CD4-positive, alpha-beta T cell (primary cell): ENCODE measurements around the gene HELB. TPM values are rescaled to one million over a fixed set of nuclear protein-coding genes. Genes with fewer than 3 reads are reported as not detected.

ENCODE experiments used
- ATAC-seq: fragments of 200-7000 bp; cut with Tn5 transposase; one replicate; pipeline ENCODE4 v1.10.0; 2022; ENCODE audit warnings: mild to moderate bottlenecking; ENCODE audit not compliant: poor library complexity
- CTCF ChIA-PET: fragments of 350-600 bp; sonication (Branson Sonifier 250); formaldehyde crosslinking; loops from one replicate; lab custom pipeline; 2021; ENCODE audit warnings: antibody characterized with exemption, inconsistent platforms; lab: Charles Lee
- POLR2A ChIA-PET: fragments of 350-600 bp; sonication (Branson Sonifier 250); formaldehyde crosslinking; loops from one replicate; lab custom pipeline; 2021; ENCODE audit warnings: antibody characterized with exemption, inconsistent platforms; lab: Charles Lee
- DNase-seq, 14 experiments: peaks; one replicate each; pipeline ENCODE4 v3.0.0-alpha.2; 2013 to 2020; ENCODE audit warnings: mixed read lengths in 2 of 14
- H3K27ac ChIP-seq, 2 donors: one replicate each; pipeline versions ENCODE4 v1.5.1 to v1.7.0; 2013; ENCODE audit warnings: low read length in 2 of 2, low read depth in 1 of 2, mild to moderate bottlenecking in 1 of 2
- H3K27me3 ChIP-seq, 2 experiments: 1 replicate in 1 of 2; 2 replicates in 1 of 2; pipeline versions ENCODE4 v1.6.1 to v1.7.0; 2013; ENCODE audit warnings: low read length in 2 of 2, control low read depth in 1 of 2, mild to moderate bottlenecking in 1 of 2, moderate library complexity in 1 of 2; ENCODE audit not compliant: insufficient read depth in 2 of 2, control insufficient read depth in 1 of 2
- H3K36me3 ChIP-seq: one replicate; pipeline ENCODE4 v1.6.1; 2013; ENCODE audit warnings: low read length, control low read depth; ENCODE audit not compliant: insufficient read depth
- H3K4me1 ChIP-seq: one replicate; pipeline ENCODE4 v1.6.1; 2013; ENCODE audit warnings: low read length, control low read depth; ENCODE audit not compliant: insufficient read depth
- H3K4me3 ChIP-seq: one replicate; pipeline ENCODE4 v1.5.1; 2013; ENCODE audit warnings: mild to moderate bottlenecking, low read length, moderate library complexity
- H3K9me3 ChIP-seq, 2 experiments: 1 replicate in 1 of 2; 2 replicates in 1 of 2; pipeline versions ENCODE4 v1.6.1 to v1.7.0; 2013; ENCODE audit warnings: low read length in 2 of 2, mild to moderate bottlenecking in 2 of 2, control low read depth in 1 of 2, moderate library complexity in 1 of 2; ENCODE audit not compliant: control insufficient read depth in 1 of 2, insufficient read depth in 1 of 2
- H3K27ac Mint-ChIP-seq: one replicate; pipeline ENCODE4 v1.8.0; 2020; ENCODE audit warnings: mixed read lengths
- H3K27me3 Mint-ChIP-seq: one replicate; pipeline ENCODE4 v1.8.0; 2021; ENCODE audit warnings: mixed read lengths
- H3K36me3 Mint-ChIP-seq: one replicate; pipeline ENCODE4 v1.8.0; 2021; ENCODE audit warnings: low read depth, mixed read lengths
- H3K4me1 Mint-ChIP-seq: one replicate; pipeline ENCODE4 v1.8.0; 2021; ENCODE audit warnings: low read depth, mixed read lengths
- H3K4me3 Mint-ChIP-seq: one replicate; pipeline ENCODE4 v1.8.0; 2020; ENCODE audit warnings: mild to moderate bottlenecking, mixed read lengths
- H3K9me3 Mint-ChIP-seq: one replicate; pipeline ENCODE4 v1.8.0; 2020; ENCODE audit warnings: mixed read lengths
- intact Hi-C, 2 experiments: fragments of 100-400 bp; cut with DNase I in 1 of 2; cut with micrococcal nuclease in 1 of 2; formaldehyde crosslinking; loops; one replicate each; pipeline versions ENCODE4 v1.15.1 to v1.9.0; 2023 to 2025; cut with DNase I, micrococcal nuclease
- total RNA-seq, 174 experiments: library from RNA in 2 of 174; stranded (reverse) in 2 of 174; gene quantifications; one replicate each; pipeline ENCODE4 v1.2.3 and lab custom pipeline; 2021 to 2026
- TF ChIP-seq, protein P1 (sequence below): fragments of 200-600 bp; IDR thresholded peaks from one replicate; pipeline ENCODE4 v1.8.0; 2022; ENCODE audit warnings: antibody characterized with exemption, mild to moderate bottlenecking

Gene HELB
- total RNA-seq, 2 experiments from 2014 or later: 33.8 to 35.8 TPM

DNA sequence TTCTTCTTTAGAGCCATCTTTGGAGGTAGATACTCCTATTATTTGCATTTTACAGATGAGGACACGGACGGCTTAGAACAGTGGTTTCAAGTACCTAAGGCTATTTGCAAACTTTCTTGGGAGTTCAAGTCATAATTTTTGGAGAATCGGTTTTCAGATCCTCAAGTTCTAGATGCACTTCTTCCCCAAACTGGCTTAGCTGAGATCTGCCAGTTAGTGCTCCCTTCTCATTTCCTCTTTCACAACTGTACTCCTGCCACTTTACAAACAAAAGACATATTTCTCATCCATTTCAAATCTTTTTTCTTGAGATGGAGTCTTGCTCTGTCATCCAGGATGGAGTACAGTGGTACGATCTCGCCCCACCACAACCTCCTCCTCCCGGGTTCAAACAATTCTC lies 77.3 kb downstream of the HELB start:
- intact Hi-C loops: no loop called here
- peaks cover 8% of the 10 kb centered on the region for H3K36me3 Mint-ChIP-seq

GRCh38 chr12:66380769-66381535 lies 78.7 kb downstream of the HELB start:
- no peaks in the 10 kb centered on the region for H3K27me3 ChIP-seq
- no peak overlapping the region for H3K27ac ChIP-seq
- no peak overlapping the region for H3K4me3 ChIP-seq
- Mint-ChIP-seq H3K36me3 (peaks cover 7% of the 10 kb centered on the region), H3K4me3 (no peak overlapping the region), H3K27ac (no peak overlapping the region), H3K4me1 (no peaks in the 10 kb centered on the region), H3K27me3 (no peaks in the 10 kb centered on the region), H3K9me3 (no peaks in the 10 kb centered on the region)
- POLR2A ChIA-PET: no interaction called here
- TF ChIP-seq, protein P1, sequence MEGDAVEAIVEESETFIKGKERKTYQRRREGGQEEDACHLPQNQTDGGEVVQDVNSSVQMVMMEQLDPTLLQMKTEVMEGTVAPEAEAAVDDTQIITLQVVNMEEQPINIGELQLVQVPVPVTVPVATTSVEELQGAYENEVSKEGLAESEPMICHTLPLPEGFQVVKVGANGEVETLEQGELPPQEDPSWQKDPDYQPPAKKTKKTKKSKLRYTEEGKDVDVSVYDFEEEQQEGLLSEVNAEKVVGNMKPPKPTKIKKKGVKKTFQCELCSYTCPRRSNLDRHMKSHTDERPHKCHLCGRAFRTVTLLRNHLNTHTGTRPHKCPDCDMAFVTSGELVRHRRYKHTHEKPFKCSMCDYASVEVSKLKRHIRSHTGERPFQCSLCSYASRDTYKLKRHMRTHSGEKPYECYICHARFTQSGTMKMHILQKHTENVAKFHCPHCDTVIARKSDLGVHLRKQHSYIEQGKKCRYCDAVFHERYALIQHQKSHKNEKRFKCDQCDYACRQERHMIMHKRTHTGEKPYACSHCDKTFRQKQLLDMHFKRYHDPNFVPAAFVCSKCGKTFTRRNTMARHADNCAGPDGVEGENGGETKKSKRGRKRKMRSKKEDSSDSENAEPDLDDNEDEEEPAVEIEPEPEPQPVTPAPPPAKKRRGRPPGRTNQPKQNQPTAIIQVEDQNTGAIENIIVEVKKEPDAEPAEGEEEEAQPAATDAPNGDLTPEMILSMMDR: no peak
- H3K9me3 ChIP-seq: no peaks in the 10 kb centered on the region
- intact Hi-C loops: no loop called here
- CTCF ChIA-PET: no interaction called here
- no peaks in the 10 kb centered on the region for H3K36me3 ChIP-seq
- ATAC-seq (no peak), DNase-seq (no peak)
- H3K4me1 ChIP-seq: no peaks in the 10 kb centered on the region

More for the DNA sequence above, 77.3 kb downstream of the HELB start:
- POLR2A ChIA-PET: no interaction called here
- Histone ChIP-seq H3K9me3 (no peaks in the 10 kb centered on the region), H3K4me1 (no peaks in the 10 kb centered on the region), H3K27ac (no peak overlapping the region), H3K27me3 (no peaks in the 10 kb centered on the region), H3K4me3 (no peak overlapping the region), H3K36me3 (no peaks in the 10 kb centered on the region)
- H3K4me1 Mint-ChIP-seq: no peaks in the 10 kb centered on the region
- no peaks in the 10 kb centered on the region for H3K9me3 Mint-ChIP-seq
- CTCF ChIA-PET: no interaction called here
- H3K27me3 Mint-ChIP-seq: no peaks in the 10 kb centered on the region
- DNase-seq (no peak), ATAC-seq (no peak)
- H3K4me3 Mint-ChIP-seq: no peak overlapping the region
- H3K27ac Mint-ChIP-seq: no peak overlapping the region
- TF ChIP-seq, protein P1: no peak

GRCh38 chr12:66387117-66387516 lies 84.8 kb downstream of the HELB start:
- Histone ChIP-seq H3K4me1 (no peaks in the 10 kb centered on the region), H3K4me3 (no peak overlapping the region), H3K9me3 (no peaks in the 10 kb centered on the region), H3K27me3 (no peaks in the 10 kb centered on the region), H3K36me3 (no peaks in the 10 kb centered on the region), H3K27ac (no peak overlapping the region)
- Mint-ChIP-seq H3K36me3 (peaks cover 11% of the 10 kb centered on the region), H3K9me3 (peaks cover 2% of the 10 kb centered on the region), H3K27me3 (peaks cover 8% of the 10 kb centered on the region), H3K27ac (no peak overlapping the region), H3K4me3 (no peak overlapping the region), H3K4me1 (peaks cover 5% of the 10 kb centered on the region)
- intact Hi-C loops: no loop called here
- POLR2A ChIA-PET: no interaction called here
- ATAC-seq (no peak), DNase-seq (no peak)
- CTCF ChIA-PET: no interaction called here
- TF ChIP-seq, protein P1: no peak

Other genes starting within 250 kb of the HELB start
- 10 to 100 TPM; 27.3 to 31.0 TPM for gene LLPH, start 171.7 kb upstream of the HELB start, total RNA-seq
- gene TMBIM4, start 132.5 kb upstream of the HELB start, total RNA-seq: 10 to 100 TPM; 24.1 to 24.2 TPM
- under 1 TPM; 0.59 to 0.74 TPM for gene IRAK3, start 113.3 kb upstream of the HELB start, total RNA-seq